SW480 (cell line): ENCODE measurements around the gene ALDH2.
"Not testable (repeated sequence)": the region's sequence is repeated elsewhere in the genome, so short reads cannot be mapped to it uniquely, and the experiment has no call there.

Experiments
- DNase-seq: peaks from one replicate; pipeline ENCODE4 v3.0.0-alpha.2; 2016; ENCODE audit warnings: low spot score

The ALDH2 gene

DNA sequence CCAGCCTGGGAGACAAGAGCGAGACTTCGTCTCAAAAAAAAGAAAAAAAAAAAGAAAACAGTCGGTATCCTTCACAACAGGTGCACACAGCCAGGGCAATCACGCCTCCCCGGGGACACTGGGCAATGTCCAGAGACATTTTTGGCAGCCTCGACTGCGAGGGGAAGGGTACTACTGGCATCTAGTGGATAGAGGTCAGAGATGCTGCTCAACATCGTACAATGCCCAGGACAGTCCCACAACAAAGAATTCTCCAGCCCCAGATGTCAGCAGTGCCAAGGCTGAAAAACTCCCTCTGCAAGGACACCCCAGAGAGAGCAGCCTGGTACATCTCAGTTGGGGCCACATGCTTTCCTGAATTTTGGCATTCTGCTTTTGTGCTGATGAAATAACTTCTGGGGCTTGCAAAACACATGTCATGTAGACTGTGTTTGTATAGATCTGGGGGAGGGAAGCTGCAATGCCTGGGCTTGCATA, 21.5 kb downstream of the ALDH2 start:
- DNase-seq = peak; percentile 25

DNA sequence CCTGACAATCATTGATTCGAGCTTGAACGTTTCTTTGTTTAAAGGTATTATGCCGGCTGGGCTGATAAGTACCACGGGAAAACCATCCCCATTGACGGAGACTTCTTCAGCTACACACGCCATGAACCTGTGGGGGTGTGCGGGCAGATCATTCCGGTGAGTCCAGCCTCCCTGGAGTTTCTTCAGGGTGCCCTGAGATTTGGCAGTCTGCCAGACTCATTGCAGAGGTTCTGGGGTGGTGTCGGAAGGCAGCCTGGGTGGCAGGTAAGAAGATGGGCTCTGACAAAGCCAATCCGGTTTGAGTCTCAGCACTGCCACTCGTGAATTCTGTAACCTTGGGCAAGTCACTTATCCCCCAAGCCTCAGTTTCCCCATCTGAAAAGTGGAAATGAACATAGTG, 23.0 kb downstream of the ALDH2 start:
- no peak for DNase-seq

DNA sequence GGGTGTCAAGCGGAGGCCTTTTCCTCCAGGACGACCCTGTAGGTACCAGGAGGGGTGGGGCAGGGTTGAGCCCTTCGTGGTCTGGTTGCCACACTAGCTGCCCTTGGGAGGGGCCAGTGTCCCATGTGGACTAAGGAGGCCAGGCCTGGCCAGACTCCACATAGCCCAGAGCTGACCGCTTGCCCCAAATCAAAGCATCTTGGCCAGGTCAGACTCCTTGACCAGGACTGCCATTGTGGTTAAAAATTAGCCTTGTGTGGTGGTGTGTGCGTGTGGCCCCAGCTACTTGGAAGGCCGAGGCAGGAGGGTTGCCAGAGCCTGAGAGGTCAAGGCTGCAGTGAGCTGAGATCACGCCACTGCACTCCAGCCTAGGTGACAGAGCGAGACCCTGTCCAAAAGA, 24.8 kb downstream of the ALDH2 start:
- no peak for DNase-seq

DNA sequence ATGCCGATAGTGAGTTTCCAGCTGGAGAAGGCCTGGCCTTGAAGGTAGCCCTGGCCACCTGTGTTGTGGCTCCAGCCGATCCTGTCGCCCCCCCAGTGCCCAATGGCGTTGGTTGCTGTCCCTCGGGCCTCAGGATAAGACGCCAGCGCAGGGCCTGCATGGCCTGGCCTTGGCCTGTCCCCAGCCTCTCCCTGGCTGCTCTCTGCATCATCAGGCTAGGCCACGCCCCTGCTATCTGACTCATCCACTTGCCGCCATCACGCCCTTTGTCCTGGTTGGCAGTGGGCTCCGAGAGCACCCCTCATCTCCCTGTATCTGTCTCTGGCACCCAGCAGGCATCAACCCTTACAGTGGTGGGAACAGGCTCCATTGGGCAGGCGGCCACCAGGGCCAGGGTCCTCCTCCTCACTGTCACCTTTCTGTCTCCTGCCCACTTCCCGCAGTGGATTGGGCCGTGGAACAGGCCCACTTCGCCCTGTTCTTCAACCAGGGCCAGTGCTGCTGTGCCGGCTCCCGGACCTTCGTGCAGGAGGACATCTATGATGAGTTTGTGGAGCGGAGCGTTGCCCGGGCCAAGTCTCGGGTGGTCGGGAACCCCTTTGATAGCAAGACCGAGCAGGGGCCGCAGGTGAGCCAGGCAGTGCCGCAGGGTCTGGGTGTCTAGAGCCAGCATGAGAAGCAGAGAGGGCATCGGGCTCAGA, 25.6 kb downstream of the ALDH2 start:
- no peak for DNase-seq

DNA sequence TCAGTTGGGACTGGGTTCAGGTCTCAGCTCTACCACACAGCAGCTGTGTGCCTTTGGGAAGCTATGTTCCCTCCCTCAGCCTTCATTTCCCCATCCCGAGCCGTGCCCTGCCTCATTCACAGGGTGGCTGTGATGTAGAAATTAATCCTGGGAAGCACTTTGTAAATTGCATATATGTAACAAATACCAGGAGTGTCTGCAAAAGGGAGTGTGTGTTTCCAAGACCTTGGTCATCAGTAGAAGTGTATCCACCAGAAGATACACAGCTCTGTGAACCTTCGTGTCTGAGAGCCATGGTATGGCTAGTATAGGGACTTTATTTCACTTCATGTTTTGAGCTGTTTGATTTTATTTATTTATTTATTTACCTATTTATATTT, 26.1 kb downstream of the ALDH2 start:
- no peak for DNase-seq

DNA sequence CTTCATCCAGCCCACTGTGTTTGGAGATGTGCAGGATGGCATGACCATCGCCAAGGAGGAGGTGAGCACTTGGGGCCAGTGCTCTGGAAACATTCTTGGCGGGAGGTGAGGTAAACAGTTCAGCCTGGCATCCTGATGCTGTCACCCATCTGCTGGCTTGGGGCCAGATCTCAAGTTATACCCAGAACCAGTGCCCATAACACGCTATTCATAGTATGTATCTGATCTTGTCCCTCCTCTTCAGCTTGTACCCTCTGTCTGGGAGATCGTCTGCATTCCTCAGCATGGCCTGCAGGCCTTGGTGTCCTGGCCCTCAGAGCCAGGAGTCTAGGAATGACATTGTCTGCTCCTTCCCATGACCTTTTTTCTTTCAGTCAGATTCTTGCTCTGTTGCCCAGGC, 31.4 kb downstream of the ALDH2 start:
- no peak for DNase-seq

DNA sequence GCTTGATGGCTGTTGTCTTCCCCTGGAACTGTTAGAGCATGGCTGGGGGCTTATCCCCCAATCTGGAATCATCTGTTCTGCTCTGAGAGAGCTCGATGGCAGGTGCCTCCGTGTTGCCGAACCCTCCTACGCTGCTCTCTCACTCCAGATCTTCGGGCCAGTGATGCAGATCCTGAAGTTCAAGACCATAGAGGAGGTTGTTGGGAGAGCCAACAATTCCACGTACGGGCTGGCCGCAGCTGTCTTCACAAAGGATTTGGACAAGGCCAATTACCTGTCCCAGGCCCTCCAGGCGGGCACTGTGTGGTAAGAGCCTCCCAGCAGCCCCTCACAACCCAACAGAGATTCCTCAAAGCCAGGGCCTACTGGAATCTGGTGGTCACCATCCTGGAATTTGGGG, 33.0 kb downstream of the ALDH2 start:
- DNase-seq = no peak

DNA sequence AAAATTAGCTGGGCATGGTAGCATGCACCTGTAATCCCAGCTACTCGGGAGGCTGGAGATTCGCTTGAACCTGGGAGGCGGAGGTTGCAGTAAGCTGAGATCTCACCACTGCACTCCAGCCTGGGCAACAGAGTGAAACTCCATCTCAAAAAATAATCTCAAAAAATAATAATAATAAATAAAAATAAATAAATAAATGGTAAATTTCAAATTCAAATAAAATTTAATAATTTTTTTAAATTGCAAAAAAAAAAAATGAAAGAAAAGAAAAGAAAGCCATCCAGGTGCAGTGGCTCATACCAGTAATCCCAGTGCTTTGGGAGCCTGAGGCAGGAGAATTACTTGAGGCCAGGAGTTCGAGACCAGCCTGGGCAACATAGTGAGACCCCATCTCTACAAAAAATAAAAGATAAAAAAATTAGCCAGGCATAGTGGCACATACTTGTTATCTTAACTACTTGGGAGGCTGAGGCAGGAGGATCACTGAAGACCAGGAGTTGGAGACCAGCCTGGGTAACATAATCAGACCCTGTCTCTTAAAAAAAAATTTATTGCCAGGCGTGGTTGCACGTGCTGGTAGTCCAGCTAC, 36.4 kb downstream of the ALDH2 start:
- DNase-seq = no peak

DNA sequence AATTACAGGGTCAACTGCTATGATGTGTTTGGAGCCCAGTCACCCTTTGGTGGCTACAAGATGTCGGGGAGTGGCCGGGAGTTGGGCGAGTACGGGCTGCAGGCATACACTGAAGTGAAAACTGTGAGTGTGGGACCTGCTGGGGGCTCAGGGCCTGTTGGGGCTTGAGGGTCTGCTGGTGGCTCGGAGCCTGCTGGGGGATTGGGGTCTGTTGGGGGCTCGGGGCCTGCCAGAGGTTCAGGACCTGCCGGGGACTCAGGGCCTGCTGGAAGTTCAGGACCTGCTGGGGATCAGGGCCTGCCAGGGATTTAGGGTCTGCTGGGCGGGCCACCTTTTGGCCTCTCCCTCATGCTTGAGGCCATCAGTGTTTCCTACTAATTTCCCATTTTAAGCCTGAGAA, 37.1 kb downstream of the ALDH2 start:
- no peak for DNase-seq

DNA sequence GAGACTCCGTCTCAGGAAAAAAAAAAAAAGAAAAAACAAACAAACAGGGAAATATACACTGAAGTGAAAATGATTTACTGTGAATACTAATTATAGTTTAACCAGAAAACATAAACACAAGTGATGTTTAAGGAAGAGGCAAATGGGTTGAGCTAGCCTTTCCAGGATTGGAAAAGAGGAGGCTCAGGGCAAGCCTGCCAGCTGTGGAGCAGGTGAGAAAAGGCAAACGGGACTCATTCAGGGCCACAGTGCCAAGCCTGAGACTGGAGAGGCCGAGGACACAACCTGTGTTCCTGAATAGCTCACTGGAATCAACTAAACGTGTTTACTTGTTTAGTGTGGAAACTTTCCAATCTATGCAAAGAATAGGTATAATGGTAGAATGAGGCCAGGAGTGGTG, 39.6 kb downstream of the ALDH2 start:
- DNase-seq = no peak

DNA sequence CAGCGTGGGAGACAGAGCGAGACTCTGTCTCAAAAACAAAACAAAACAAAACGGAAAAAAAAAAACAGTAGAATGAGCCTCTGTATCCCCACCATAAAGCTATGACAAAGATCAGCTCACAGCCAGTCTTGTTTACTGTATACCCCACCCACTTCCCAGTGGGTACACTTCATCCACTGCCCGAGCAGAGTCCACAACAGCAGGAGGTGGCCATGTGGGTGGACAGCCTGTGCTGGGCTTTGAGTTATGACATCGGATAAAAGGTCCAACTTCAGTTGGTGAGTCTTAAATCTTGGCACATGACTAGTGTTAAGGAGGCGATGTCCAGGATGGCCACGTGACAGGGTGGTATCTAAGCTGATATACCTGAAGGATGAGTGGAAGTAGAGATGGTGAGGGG, 40.5 kb downstream of the ALDH2 start:
- no peak for DNase-seq

DNA sequence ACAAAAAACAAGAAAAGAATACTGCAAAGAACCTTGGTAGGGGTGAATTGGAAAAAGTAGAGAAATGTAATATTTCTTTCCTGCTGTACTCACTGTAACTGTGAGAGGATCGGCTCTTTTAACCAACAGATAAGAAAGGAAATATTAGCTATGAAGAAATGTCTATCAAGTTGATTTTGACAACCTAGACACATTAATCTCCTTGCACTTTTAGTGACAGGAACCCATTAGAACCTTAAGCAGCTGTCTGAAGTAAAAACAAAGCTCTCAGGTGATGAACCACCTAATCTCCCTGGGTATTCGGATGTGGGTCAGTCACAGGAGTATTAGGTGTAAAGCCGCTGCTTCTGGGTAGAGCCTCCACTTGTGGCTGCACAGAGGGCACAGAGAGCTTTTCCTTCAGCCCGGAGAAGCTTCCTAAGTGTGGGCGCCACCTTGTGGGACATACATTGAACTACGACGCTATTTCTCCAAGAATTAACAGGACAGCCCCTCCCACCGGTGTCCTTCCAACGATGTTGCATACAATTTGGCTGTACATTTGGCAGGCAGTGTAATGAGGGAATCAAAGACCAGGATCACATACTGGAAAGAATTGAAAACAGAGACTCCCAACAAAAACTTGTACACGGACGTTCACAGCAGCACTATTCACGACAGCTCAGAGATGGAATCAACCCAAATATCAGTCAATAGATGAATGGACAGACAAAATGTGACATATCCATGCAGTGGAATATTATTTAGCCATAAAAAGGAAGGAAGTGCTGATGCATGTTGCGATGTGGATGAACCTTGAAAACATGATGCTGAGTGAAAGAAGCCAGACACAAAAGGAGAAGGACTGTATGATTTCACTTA, 46.4 kb downstream of the ALDH2 start:
- peak; percentile 81 for DNase-seq

DNA sequence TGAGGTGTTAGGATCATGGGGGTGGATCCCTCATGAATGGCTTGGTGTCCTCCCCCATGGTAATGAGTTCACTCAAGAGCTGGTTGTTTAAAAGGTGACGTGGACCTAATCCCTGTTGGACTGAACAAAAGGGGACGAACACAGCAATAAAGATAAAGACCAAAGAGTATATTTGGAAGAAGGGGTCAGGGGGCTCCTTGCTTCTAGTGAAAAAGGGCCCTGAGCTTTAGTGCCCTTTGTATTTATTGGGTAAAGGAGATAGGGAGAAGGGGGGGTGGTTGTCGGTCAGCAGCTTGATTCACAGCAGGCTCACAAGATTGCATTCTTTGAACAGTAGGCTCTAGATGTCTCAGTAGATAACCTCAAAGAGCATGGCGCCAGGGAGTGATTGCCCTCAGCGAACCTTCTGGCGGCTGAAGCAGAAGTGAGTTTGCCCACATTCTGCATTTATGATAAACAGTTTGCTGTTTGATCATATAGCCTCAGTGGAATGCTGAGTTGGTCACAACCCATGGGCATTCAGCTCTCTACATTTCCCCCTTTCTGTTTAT, 49.4 kb downstream of the ALDH2 start:
- no peak for DNase-seq

DNA sequence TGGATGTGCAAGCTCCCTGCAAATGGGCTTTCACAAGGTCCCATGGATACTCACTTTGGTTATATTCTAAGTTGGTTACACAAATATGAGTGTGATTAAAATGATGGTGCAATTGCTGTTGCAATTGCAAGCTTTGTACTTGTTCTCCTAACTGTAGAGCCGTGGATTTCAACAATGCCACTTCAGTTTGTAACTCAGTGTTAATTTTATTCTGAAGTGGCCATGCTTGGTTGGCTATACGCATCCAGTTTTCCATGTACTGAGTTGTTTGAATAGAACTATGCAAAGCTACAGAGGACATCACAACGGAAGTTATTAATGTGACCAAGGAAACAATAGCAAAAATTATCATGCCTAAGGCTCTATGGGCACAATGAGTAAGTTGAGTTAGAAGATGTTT, 50.2 kb downstream of the ALDH2 start:
- DNase-seq = not testable (repeated sequence)

DNA sequence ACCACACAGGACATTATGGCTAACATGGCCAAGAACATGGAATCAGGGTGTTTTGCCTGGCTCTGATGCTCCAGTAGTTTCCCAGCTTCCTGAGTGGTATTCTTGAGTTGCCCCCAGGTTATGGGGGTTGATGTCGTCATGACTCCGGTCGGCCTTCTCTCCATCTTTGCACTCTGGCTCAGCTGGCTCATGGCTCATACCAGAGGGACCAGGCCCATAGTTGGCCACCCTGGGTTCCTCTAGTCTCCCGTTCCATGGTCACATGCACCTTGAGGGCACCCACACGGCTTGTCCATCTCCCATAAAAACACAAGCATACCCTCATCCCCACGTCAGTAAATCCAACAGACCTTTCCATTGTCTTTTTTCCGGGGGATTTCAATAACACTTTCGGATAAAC, 51.6 kb downstream of the ALDH2 start:
- DNase-seq = no peak

DNA sequence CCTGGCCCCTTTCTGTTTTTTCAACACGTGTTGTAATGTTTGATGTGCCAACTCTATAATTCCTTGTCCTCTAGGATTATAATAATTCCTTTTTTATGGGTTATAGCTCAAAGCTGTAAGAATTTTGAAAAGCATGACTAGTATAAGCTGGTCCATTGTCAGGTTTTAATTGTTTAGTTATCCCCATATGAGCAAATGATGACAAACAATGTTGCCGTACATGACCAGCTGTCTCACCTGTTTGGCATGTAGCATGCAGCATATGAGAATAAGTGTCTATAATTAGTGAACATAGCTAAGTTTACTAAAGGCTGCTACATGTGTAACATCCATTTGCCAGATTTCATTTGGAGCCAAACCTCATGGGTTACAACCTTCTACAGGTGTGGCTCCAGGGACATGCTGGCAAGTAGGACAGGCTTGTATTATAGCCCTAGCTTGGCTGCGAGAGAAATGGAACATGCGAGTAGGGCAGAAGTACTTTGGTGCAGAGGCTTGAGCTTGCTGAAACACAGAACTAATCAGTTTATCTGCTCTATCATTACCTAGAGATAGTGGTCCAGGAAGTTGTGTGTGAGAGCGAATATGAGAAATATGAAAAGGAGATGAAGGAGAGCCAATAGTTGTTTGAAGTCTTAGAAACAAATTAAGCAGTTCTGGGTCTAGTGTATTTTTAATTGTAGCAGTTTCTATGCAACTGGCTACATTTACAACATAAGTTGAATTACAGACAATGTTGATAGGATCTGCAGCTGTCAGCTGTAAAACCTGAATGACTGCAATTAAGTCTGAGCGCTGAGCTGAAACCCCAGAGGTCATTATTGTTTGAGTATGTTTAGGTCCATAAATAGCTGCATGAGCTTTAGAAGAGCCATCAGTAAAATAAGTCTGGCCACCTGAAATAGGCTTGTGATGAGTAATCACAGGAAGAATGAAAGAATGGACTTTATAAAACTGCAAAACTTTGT, 52.7 kb downstream of the ALDH2 start:
- DNase-seq = no peak

DNA sequence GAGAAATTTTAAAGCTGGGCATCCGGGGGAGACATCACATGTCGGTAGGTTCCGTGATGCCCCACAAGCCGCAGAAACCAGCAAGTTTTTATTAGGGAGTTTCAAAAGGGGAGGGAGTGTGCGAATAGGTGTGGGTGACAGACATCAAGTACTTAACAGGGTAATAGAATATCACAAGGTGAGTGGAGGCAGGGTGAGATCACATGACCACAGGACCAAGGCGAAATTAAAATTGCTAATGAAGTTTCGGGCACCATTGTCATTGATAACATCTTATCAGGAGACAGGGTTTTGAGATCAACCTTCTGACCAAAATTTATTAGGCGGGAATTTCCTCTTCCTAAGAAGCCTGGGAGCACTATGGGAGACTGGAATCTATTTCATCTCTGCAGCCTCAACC, 54.1 kb downstream of the ALDH2 start:
- DNase-seq = not testable (repeated sequence)

DNA sequence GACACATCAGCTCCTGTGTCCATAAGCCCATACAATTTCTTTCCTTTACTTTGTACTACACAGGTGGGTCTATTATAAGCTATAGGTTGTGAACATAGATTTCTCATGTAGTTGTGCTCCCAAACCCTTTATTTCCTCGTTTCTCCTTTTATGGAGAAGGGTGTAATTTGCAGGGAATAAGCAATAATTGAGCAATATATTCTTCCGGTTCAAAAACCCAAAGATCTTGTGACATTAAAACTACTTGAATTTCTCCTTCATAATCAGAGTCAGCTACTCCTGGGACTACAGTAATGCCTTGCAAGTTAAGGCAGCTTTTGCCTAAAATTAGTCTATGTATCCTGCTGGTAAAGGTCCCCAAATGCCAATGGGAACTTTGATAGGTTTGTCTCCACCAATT, 56.2 kb downstream of the ALDH2 start:
- no peak for DNase-seq

DNA sequence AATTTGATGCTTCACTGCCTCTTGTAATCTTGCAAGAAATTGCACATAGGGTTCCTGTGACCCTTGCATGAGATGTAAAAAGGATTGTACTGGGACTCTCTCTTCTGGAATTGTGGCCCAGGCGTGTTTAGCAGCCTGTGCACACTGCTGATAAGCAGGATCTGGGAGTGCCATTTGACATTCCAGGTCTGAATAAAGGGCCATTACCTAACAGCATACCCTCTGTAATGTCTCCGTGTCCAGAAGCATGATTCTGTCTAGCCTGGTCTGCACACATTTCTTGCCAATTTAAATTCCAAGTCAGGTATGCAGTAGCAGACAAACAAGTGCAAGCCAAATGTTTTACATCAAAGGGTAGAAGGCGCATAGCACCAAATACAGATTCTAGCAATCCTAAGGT, 57.2 kb downstream of the ALDH2 start:
- no peak for DNase-seq

DNA sequence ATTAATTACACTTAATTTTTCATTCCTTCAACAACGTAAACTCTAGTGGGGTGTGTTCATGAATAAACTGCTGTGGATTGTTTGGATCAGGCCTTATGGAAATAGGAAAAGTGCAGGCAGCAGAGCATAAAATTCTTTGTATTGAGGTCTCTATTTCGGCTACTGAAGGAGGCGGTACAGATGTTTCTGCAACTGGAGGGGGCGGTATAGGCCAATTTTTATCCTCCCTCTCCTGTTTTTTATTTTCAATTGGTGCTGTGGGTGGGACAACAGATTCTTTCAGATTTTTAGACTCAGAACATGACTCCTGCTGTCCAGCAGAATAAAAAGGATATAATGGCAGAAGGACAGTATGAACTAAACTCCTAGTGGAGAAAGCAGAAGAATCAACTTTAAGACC, 57.6 kb downstream of the ALDH2 start:
- not testable (repeated sequence) for DNase-seq

DNA sequence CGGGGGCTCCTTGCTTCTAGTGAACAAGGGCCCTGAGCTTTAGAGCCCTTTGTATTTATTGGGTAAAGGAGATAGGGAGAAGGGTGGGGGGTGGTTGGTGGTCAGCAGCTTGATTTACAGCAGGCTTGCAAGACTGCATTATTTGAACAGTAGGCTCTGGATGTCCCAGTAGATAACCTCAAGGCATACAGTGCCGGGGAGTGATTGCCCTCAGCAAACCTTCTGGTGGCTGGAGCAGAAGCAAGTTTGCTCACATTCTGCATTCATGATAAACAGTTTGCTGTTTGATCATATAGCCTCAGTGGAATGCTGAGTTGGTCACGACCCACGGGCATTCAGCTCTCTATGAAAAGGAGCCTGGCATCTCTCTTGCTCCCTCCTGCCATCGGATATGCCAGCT, 58.8 kb downstream of the ALDH2 start:
- no peak for DNase-seq

DNA sequence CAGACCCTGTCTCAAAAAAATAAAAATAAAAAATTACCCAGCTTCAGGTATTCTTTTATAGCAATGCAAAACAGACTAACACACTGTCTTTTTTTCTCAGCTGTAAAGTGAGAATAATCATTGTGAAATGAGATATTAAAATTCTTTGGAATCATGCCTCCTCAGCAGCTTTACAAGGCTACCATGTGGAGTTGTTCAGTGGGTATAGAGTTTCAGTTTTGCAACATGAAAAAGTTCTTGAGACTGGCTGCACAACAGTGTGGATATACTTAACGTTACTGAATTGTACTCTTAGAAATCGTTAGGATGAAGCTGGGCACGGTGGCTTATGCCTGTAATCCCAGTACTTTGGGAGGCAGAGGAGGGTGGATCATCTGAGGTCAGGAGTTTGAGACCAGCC, 59.6 kb downstream of the ALDH2 start:
- no peak for DNase-seq
